Neural progenitor cell (in vitro differentiated cells): ENCODE measurements around the gene TPST2.

Experiments used
- EZH2phosphoT487 ChIP-seq: fragments of 200-600 bp; sonication (generic); IDR thresholded peaks from 2 replicates; pipeline ENCODE4 v1.6.1; 2017; ENCODE audit warnings: antibody characterized with exemption
- TF ChIP-seq, protein P1 (sequence below): fragments of 200-600 bp; sonication (generic); IDR thresholded peaks from 2 replicates; pipeline ENCODE4 v1.5.1; 2017; ENCODE audit warnings: antibody characterized with exemption, mild to moderate bottlenecking

- TF ChIP-seq, protein P1, sequence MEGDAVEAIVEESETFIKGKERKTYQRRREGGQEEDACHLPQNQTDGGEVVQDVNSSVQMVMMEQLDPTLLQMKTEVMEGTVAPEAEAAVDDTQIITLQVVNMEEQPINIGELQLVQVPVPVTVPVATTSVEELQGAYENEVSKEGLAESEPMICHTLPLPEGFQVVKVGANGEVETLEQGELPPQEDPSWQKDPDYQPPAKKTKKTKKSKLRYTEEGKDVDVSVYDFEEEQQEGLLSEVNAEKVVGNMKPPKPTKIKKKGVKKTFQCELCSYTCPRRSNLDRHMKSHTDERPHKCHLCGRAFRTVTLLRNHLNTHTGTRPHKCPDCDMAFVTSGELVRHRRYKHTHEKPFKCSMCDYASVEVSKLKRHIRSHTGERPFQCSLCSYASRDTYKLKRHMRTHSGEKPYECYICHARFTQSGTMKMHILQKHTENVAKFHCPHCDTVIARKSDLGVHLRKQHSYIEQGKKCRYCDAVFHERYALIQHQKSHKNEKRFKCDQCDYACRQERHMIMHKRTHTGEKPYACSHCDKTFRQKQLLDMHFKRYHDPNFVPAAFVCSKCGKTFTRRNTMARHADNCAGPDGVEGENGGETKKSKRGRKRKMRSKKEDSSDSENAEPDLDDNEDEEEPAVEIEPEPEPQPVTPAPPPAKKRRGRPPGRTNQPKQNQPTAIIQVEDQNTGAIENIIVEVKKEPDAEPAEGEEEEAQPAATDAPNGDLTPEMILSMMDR, result no peak
- TF ChIP-seq EZH2phosphoT487, result no peak
These were observed 22.7 kb upstream of the TPST2 start for GRCh38 chr22:26612652-26613051.
